Measurements from ENCODE around the gene FAM83C.

- no peak for TF ChIP-seq TCF7L2 (IDR thresholded peaks at IDR 0.05; ENCODE audit: low read depth, low read length)
- TF ChIP-seq POLR2AphosphoS5 (IDR thresholded peaks at IDR 0.05; ENCODE audit: control insufficient read depth, insufficient read depth, low read depth, low read length) = no peak
- no peak for TF ChIP-seq RNF2 (IDR thresholded peaks at IDR 0.05)
- no peak for TF ChIP-seq ZFP36 (IDR thresholded peaks at IDR 0.05; ENCODE audit: low read depth, low read length, partially characterized antibody)
Observed at GRCh38 chr20:35300469-35301262, 8.4 kb upstream of the FAM83C start.
